Neutrophil (primary cell): ENCODE data around the gene MTHFR.

ENCODE experiments used
- H3K27ac ChIP-seq: fragments of 200-600 bp; sonication (generic); 2 replicates; pipeline ENCODE4 v1.5.1; 2016; ENCODE audit warnings: mild to moderate bottlenecking, moderate library complexity
- H3K27me3 ChIP-seq: fragments of 200-600 bp; sonication (generic); 2 replicates; pipeline ENCODE4 v1.6.0; 2016; ENCODE audit warnings: mild to moderate bottlenecking
- H3K36me3 ChIP-seq: fragments of 200-600 bp; sonication (generic); 2 replicates; pipeline ENCODE4 v1.5.1; 2017
- H3K4me1 ChIP-seq, 2 experiments: fragments of 200-600 bp in 1 of 2; sonication (generic) in 1 of 2; 1 replicate in 1 of 2; 2 replicates in 1 of 2; pipeline versions ENCODE4 v1.5.1 to v1.6.1; 2013 to 2016; ENCODE audit warnings: low read depth in 1 of 2, low read length in 1 of 2, mild to moderate bottlenecking in 1 of 2, moderate library complexity in 1 of 2; ENCODE audit not compliant: control insufficient read depth in 1 of 2, insufficient read depth in 1 of 2
- H3K4me3 ChIP-seq, 2 experiments: fragments of 200-600 bp in 1 of 2; sonication (generic) in 1 of 2; 1 replicate in 1 of 2; 2 replicates in 1 of 2; pipeline ENCODE4 v1.5.1; 2013 to 2016; ENCODE audit warnings: low read depth in 1 of 2, low read length in 1 of 2, mild to moderate bottlenecking in 1 of 2, moderate library complexity in 1 of 2
- H3K9me3 ChIP-seq: fragments of 200-600 bp; sonication (generic); 2 replicates; pipeline ENCODE4 v1.5.1; 2016
- TF ChIP-seq, protein P1 (sequence below): fragments of 200-600 bp; sonication (generic); IDR thresholded peaks from 2 replicates; pipeline ENCODE4 v1.5.1; 2016; ENCODE audit warnings: antibody characterized with exemption

Gene MTHFR

GRCh38 chr1:11772458-11772857 lies 33.3 kb downstream of the MTHFR start:
- no peaks in the 10 kb centered on the region for H3K36me3 ChIP-seq
- peaks cover 3% of the 10 kb centered on the region for H3K27me3 ChIP-seq
- no peak overlapping the region for H3K4me3 ChIP-seq
- no peak overlapping the region for H3K27ac ChIP-seq
- TF ChIP-seq, protein P1, sequence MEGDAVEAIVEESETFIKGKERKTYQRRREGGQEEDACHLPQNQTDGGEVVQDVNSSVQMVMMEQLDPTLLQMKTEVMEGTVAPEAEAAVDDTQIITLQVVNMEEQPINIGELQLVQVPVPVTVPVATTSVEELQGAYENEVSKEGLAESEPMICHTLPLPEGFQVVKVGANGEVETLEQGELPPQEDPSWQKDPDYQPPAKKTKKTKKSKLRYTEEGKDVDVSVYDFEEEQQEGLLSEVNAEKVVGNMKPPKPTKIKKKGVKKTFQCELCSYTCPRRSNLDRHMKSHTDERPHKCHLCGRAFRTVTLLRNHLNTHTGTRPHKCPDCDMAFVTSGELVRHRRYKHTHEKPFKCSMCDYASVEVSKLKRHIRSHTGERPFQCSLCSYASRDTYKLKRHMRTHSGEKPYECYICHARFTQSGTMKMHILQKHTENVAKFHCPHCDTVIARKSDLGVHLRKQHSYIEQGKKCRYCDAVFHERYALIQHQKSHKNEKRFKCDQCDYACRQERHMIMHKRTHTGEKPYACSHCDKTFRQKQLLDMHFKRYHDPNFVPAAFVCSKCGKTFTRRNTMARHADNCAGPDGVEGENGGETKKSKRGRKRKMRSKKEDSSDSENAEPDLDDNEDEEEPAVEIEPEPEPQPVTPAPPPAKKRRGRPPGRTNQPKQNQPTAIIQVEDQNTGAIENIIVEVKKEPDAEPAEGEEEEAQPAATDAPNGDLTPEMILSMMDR: no peak
- no peaks in the 10 kb centered on the region for H3K9me3 ChIP-seq
- no peaks in the 10 kb centered on the region for H3K4me1 ChIP-seq

DNA sequence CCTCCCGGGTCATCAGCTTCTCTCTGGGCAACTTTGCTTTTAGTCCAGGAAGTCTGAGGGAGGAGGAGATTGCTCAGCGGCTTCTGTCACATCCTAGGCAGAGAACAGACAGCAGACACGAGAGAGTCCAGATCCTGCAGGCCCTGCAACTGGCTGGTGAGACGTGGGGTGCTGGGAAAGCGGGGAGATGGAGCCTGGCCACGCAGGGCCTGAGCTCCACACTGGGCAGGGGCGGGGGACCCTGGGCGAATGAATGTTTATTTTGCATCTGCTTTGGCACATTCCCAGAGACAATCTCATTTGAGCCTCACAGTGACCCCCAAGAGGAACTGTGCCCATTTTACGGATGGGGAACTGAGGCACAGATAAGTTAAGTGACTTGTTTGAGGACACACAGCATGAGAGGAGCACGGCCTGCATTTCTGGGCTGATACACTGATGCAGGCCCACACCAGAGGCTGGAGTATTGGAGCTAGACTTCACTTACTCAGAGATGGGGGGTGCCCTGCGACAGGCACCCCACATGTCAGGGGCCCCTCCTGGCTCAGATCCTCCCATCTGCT lies 34.2 kb downstream of the MTHFR start:
- Histone ChIP-seq H3K36me3 (no peaks in the 10 kb centered on the region), H3K27ac (no peak overlapping the region), H3K4me3 (no peak overlapping the region), H3K9me3 (no peaks in the 10 kb centered on the region), H3K4me1 (no peaks in the 10 kb centered on the region), H3K27me3 (peaks cover 3% of the 10 kb centered on the region)
- TF ChIP-seq, protein P1: no peak

GRCh38 chr1:11770011-11770410 lies 35.8 kb downstream of the MTHFR start:
- no peak overlapping the region for H3K4me3 ChIP-seq
- H3K27ac ChIP-seq: no peak overlapping the region
- H3K9me3 ChIP-seq: no peaks in the 10 kb centered on the region
- no peaks in the 10 kb centered on the region for H3K36me3 ChIP-seq
- TF ChIP-seq, protein P1: no peak
- peaks cover 3% of the 10 kb centered on the region for H3K27me3 ChIP-seq
- H3K4me1 ChIP-seq: no peaks in the 10 kb centered on the region

DNA sequence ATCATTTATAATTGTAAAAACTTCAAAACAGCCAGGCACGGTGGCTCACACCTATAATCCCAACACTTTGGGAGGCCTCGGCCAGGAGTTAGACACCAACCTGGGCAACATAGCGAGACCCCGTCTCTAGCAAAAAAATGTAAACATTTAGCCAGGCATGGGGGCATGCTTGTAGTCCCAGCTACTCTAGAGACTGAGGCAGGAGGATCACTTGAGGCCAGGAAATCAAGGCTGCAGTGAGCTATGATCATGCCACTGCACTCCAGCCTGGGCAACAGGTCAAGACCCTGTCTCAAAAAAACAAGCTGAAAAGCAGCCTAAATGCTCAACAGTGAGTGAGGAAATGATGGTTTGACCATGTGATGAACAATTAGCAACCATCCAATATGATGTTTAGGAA lies 36.5 kb downstream of the MTHFR start:
- H3K9me3 ChIP-seq: no peaks in the 10 kb centered on the region
- TF ChIP-seq, protein P1: no peak
- H3K27me3 ChIP-seq: peaks cover 3% of the 10 kb centered on the region
- no peak overlapping the region for H3K27ac ChIP-seq
- H3K4me1 ChIP-seq: no peaks in the 10 kb centered on the region
- no peaks in the 10 kb centered on the region for H3K36me3 ChIP-seq
- no peak overlapping the region for H3K4me3 ChIP-seq

- Histone ChIP-seq H3K4me3 (no peak overlapping the region), H3K9me3 (no peaks in the 10 kb centered on the region), H3K27me3 (peaks cover 3% of the 10 kb centered on the region), H3K27ac (no peak overlapping the region), H3K36me3 (no peaks in the 10 kb centered on the region), H3K4me1 (no peaks in the 10 kb centered on the region)
- TF ChIP-seq, protein P1: no peak
These were observed 36.9 kb downstream of the MTHFR start for GRCh38 chr1:11768821-11769220.
